GM19035 (cell line): Measurements from ENCODE around the gene PCDHGC4.

Source experiments
- ATAC-seq: cut with Tn5 transposase; IDR thresholded peaks from one replicate; pipeline ENCODE4 v1.9.1; 2021; ENCODE audit not compliant: unreplicated experiment

Gene PCDHGC4

GRCh38 chr5:141528291-141528984 is 43.6 kb downstream of the PCDHGC4 start:
- no peak for ATAC-seq

- ATAC-seq, result no peak
These were observed 44.2 kb downstream of the PCDHGC4 start for GRCh38 chr5:141529002-141529401.

- ATAC-seq, result no peak
These were observed 45.0 kb downstream of the PCDHGC4 start for GRCh38 chr5:141529873-141530272.

- ATAC-seq, result no peak
These were observed 47.9 kb downstream of the PCDHGC4 start for GRCh38 chr5:141532726-141533125.

GRCh38 chr5:141533897-141534296 is 49.1 kb downstream of the PCDHGC4 start:
- no peak for ATAC-seq

GRCh38 chr5:141534492-141535213 is 49.8 kb downstream of the PCDHGC4 start:
- no peak for ATAC-seq
